T-helper 2 cell treated with Interferon-gamma antibody and Interleukin-4, amounts not matched to agents 5 μg/mL and 100 μg/mL, for 36 hours (primary cell): Measurements from ENCODE around the gene RAPGEF1.
"Not testable (repeated sequence)": the region's sequence is repeated elsewhere in the genome, so short reads cannot be mapped to it uniquely, and the experiment has no call there.

Experiments used
- DNase-seq: peaks from one replicate; pipeline ENCODE4 v3.0.0; 2021; ENCODE audit warnings: low spot score
- H3K27ac Mint-ChIP-seq: one replicate; pipeline ENCODE4 v1.8.0; 2021; ENCODE audit warnings: mild to moderate bottlenecking, mixed read lengths
- H3K27me3 Mint-ChIP-seq: one replicate; pipeline ENCODE4 v1.8.0; 2021; ENCODE audit warnings: low read depth, mixed read lengths
- H3K36me3 Mint-ChIP-seq: one replicate; pipeline ENCODE4 v1.8.0; 2021; ENCODE audit warnings: low read depth, mixed read lengths
- H3K4me1 Mint-ChIP-seq: one replicate; pipeline ENCODE4 v1.8.0; 2021; ENCODE audit warnings: low read depth, mixed read lengths
- H3K4me3 Mint-ChIP-seq: one replicate; pipeline ENCODE4 v1.8.0; 2022; ENCODE audit warnings: mild to moderate bottlenecking, moderate library complexity, mixed read lengths
- H3K9me3 Mint-ChIP-seq: one replicate; pipeline ENCODE4 v1.8.0; 2021; ENCODE audit warnings: mixed read lengths

Gene RAPGEF1

DNA sequence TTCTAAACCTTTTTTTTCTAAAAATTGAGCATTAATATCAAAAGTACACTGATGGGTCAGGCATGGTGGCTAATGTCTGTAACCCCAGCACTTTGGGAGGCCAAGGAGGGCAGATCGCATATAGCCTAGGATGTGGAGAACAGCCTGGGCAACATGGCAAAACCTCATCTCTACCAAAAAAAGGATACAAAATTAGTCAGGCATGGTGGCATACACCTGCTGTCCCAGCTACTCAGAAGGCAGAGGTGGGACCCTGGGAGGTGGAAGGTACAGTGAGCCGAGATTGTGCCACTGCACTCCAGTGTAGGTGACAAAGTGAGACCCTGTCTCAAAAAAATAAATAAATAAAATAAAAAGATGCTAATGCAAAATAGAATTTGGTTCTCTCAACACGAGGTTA is 49.4 kb downstream of the RAPGEF1 start:
- no peaks in the 10 kb centered on the region for H3K9me3 Mint-ChIP-seq
- no peaks in the 10 kb centered on the region for H3K27me3 Mint-ChIP-seq
- H3K4me3 Mint-ChIP-seq = peak overlapping the region; percentile 49
- DNase-seq = no peak
- H3K36me3 Mint-ChIP-seq = peaks cover 24% of the 10 kb centered on the region
- peaks cover 79% of the 10 kb centered on the region for H3K4me1 Mint-ChIP-seq
- H3K27ac Mint-ChIP-seq = peak overlapping the region; percentile 73

DNA sequence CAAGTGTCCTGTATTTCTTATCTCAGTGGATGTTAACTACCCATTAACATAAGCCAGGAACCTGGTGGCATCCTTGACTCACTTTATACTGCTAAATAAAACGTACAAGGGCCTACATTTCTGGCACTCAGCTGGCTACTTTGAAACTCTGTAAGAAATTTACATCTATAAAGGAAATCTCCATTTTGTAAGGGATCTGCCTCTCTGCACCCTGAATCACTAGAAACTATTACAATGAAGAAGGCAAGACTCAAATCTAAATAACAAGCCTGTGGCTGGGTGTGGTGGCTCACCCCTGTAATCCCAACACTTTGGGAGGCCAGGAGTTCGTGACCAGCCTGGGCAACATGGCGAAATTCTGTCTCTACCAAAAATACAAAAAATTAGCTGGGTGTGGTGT is 51.5 kb downstream of the RAPGEF1 start:
- no peak for DNase-seq
- Mint-ChIP-seq H3K27me3 (no peaks in the 10 kb centered on the region), H3K4me1 (peaks cover 63% of the 10 kb centered on the region), H3K9me3 (no peaks in the 10 kb centered on the region), H3K27ac (no peak overlapping the region), H3K4me3 (no peak overlapping the region), H3K36me3 (peaks cover 17% of the 10 kb centered on the region)

DNA sequence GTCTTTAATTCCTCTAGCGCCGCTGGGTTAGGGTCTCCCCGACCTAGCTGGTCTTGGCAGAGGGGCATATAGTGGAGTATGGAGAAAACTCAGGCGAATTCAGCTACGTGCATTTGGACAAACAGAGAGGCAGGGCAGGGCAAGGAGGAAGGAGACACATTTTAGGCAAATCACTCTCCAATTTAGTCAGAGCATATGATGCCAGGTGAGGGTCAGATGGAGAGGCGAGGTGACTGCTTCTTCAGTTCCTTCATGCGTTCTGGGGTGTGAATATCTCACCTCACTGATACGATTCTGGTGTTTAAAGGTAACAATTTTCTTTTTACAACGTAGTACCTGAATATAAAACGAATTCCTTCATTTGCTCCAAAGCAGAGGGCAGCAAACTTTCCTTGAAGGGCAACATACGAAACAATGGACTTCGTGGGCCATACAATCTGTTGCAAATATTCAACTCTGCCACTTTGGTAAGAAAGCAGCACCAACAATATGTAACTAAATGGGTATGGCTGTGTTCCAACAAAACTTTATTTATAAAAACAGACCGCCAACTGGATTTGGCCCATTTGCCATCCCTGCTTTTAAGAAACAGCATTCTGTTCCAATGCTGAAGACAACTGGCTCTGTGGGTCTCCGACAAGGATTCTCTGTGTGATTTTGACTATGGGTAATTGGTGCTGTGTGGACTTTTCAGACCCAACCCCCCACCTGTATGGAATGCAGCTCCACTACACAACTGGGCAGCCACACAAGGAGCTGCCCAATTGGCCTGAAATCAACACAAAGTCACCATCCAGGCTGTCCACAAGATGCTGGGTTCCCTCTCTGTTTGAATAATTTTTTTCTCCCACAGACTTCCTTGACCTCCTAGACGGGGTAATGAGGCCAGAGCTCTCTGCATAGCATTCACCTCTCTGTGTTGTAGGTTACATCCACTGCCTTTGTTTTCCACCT is 53.8 kb downstream of the RAPGEF1 start:
- H3K9me3 Mint-ChIP-seq = no peaks in the 10 kb centered on the region
- peaks cover 15% of the 10 kb centered on the region for H3K36me3 Mint-ChIP-seq
- no peaks in the 10 kb centered on the region for H3K27me3 Mint-ChIP-seq
- H3K4me1 Mint-ChIP-seq = peaks cover 51% of the 10 kb centered on the region
- H3K4me3 Mint-ChIP-seq = no peak overlapping the region
- no peak for DNase-seq
- no peak overlapping the region for H3K27ac Mint-ChIP-seq

DNA sequence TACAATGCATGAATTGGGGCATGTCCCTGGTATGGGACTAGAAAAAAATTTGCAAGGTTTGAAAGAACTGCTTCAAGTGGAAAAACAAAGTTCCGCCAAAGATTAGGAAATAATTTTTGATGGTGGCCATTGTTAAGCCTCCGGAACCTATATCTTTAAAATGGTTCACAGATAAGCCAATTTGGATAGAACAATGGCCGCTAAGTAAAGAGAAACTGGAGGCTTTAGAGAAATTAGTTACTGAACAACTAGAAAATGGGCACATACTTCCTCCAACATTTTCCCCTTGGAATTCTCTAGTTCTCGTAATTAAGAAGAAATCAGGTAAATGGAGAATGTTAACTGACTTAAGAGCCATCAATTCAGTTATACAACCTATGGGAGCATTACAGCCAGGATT is 56.8 kb downstream of the RAPGEF1 start:
- not testable (repeated sequence) for DNase-seq, H3K9me3 Mint-ChIP-seq, H3K4me3 Mint-ChIP-seq, H3K27ac Mint-ChIP-seq, H3K27me3 Mint-ChIP-seq
- peaks cover 18% of the 10 kb centered on the region for H3K36me3 Mint-ChIP-seq
- peaks cover 52% of the 10 kb centered on the region for H3K4me1 Mint-ChIP-seq

- Mint-ChIP-seq H3K4me3 (no peak overlapping the region), H3K9me3 (no peaks in the 10 kb centered on the region), H3K4me1 (peaks cover 53% of the 10 kb centered on the region), H3K36me3 (peaks cover 18% of the 10 kb centered on the region), H3K27ac (no peak overlapping the region), H3K27me3 (no peaks in the 10 kb centered on the region)
- DNase-seq = no peak
These were observed 57.6 kb downstream of the RAPGEF1 start for GRCh38 chr9:131682261-131682660.

DNA sequence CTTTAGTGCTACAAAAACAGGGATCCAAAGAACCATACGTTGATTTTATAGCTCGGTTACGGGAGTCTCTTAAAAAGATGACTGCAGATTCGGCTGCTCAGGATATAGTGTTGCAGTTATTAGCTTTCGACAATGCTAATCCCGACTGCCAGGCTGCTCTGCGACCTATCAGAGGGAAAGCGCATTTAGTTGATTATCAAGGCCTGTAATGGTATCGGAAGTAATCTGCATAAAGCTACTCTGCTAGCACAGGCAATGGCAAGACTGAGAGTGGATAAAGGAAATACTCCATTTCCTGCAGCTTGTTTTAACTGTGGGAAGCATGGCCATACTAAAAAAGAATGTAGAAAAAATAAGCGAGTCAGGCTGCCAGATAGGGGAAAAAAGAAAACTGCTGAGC is 58.0 kb downstream of the RAPGEF1 start:
- not testable (repeated sequence) for H3K27me3 Mint-ChIP-seq, H3K27ac Mint-ChIP-seq, H3K4me3 Mint-ChIP-seq, H3K9me3 Mint-ChIP-seq, DNase-seq
- H3K36me3 Mint-ChIP-seq = peaks cover 19% of the 10 kb centered on the region
- H3K4me1 Mint-ChIP-seq = peaks cover 53% of the 10 kb centered on the region

DNA sequence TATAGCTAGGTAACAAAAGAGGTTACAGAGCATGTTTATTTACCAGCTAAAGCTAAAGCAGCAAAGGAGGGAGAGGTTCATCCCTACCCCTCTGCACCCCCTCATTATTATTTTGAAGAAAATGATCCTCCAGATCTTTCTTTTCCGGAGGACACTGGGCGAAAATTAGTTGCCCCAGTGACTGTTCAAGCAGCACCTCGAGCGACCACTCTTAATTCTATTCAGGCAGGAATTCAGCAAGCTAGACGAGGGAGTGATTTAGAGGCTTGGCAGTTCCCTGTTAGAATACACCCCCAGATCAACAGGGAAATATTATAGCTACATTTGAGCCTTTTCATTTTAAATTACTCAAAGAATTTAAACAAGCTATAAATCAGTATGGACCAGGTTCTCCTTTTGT is 58.8 kb downstream of the RAPGEF1 start:
- not testable (repeated sequence) for DNase-seq, H3K27ac Mint-ChIP-seq, H3K9me3 Mint-ChIP-seq, H3K27me3 Mint-ChIP-seq, H3K4me3 Mint-ChIP-seq
- peaks cover 22% of the 10 kb centered on the region for H3K36me3 Mint-ChIP-seq
- peaks cover 56% of the 10 kb centered on the region for H3K4me1 Mint-ChIP-seq

DNA sequence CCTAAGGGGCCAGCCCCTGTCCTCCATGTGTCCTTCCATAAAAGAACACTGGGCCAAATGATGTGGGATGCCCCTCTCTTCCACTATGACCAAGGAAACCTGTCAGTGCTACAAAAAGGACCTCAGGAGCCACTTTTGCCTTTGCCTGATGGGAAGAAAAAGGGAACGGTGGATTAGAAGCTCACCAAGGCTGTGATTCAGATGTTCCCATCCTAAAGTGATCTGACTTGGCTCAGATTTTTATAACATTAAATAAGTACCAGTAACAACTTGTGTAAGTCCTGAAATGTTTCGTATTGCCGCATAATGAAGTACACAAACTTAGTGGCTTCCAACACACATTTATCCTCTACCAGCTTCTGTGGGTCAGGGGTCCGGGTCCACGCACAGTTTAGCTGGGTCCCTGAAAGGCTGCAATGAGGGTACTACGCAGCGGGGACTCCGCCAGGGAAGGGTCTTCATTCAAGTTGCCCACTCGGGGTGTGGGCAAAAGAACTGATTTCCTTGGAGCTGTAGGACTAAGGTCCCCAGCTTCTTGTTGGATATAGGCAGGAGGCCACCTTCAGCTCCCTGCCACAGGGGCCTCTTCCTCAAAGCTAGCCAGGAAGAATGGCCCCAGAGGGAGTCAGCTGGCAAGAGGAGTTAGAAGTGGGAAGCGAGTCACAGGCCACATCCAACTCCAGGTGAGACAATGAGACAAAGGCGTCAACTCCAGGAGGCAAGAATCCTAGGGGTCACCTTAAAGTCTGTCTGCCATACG is 60.4 kb downstream of the RAPGEF1 start:
- DNase-seq = no peak
- Mint-ChIP-seq H3K27ac (peak overlapping the region; percentile 98), H3K4me1 (peaks cover 70% of the 10 kb centered on the region), H3K9me3 (no peaks in the 10 kb centered on the region), H3K36me3 (peaks cover 19% of the 10 kb centered on the region), H3K27me3 (no peaks in the 10 kb centered on the region), H3K4me3 (no peak overlapping the region)

GRCh38 chr9:131678499-131679111 is 61.3 kb downstream of the RAPGEF1 start:
- H3K36me3 Mint-ChIP-seq = peaks cover 20% of the 10 kb centered on the region
- H3K9me3 Mint-ChIP-seq = no peaks in the 10 kb centered on the region
- H3K27me3 Mint-ChIP-seq = no peaks in the 10 kb centered on the region
- peaks cover 71% of the 10 kb centered on the region for H3K4me1 Mint-ChIP-seq
- peak overlapping the region; percentile 98 for H3K27ac Mint-ChIP-seq
- peak overlapping the region; percentile 80 for H3K4me3 Mint-ChIP-seq
- DNase-seq = peak; percentile 86

DNA sequence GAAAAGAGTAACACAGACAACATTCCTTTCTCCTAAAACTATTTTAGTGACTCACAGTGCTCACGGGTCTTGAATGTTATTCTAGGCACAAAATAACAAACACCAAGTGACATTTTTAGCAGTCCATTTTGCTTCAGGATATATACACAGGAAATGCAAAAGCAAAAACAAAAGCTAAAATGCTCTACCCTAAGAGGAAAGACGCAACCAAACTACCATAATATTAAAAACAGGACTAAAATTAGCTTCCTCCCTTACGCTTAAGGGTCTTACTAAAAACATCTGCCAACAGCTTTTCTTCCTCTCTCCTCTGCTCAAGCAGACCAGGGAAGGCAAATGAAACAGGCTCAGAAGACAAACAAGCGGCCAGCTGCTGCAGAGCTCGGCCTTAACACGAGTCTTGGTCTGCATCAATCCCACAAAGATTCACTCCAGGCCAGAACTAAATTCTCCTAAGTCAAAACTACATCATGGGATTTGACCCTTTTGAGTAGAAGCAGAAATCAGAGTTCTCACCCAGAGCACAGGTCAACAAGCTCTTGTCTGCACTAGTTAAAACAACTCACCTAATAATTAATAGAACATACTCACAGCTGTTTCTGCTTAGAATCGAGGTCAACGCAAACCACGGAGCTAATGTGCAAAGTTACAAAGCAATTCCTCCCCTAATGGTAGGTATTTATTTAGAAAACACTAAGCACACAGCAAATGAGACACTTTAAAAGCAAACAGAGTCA is 62.3 kb downstream of the RAPGEF1 start:
- H3K27me3 Mint-ChIP-seq = no peaks in the 10 kb centered on the region
- H3K4me3 Mint-ChIP-seq = peak overlapping the region; percentile 71
- peaks cover 73% of the 10 kb centered on the region for H3K4me1 Mint-ChIP-seq
- no peak for DNase-seq
- peaks cover 20% of the 10 kb centered on the region for H3K36me3 Mint-ChIP-seq
- no peaks in the 10 kb centered on the region for H3K9me3 Mint-ChIP-seq
- peak overlapping the region; percentile 98 for H3K27ac Mint-ChIP-seq

- DNase-seq = no peak
- Mint-ChIP-seq H3K27ac (peak overlapping the region; percentile 98), H3K9me3 (no peaks in the 10 kb centered on the region), H3K4me1 (peaks cover 73% of the 10 kb centered on the region), H3K36me3 (peaks cover 20% of the 10 kb centered on the region), H3K27me3 (no peaks in the 10 kb centered on the region), H3K4me3 (peak overlapping the region; percentile 71)
These were observed 62.8 kb downstream of the RAPGEF1 start for GRCh38 chr9:131677049-131677443.

GRCh38 chr9:131676431-131676972 is 63.4 kb downstream of the RAPGEF1 start:
- Mint-ChIP-seq H3K36me3 (peaks cover 22% of the 10 kb centered on the region), H3K4me1 (peaks cover 74% of the 10 kb centered on the region), H3K4me3 (peak overlapping the region; percentile 71), H3K9me3 (no peaks in the 10 kb centered on the region), H3K27me3 (no peaks in the 10 kb centered on the region), H3K27ac (peak overlapping the region; percentile 98)
- no peak for DNase-seq

DNA sequence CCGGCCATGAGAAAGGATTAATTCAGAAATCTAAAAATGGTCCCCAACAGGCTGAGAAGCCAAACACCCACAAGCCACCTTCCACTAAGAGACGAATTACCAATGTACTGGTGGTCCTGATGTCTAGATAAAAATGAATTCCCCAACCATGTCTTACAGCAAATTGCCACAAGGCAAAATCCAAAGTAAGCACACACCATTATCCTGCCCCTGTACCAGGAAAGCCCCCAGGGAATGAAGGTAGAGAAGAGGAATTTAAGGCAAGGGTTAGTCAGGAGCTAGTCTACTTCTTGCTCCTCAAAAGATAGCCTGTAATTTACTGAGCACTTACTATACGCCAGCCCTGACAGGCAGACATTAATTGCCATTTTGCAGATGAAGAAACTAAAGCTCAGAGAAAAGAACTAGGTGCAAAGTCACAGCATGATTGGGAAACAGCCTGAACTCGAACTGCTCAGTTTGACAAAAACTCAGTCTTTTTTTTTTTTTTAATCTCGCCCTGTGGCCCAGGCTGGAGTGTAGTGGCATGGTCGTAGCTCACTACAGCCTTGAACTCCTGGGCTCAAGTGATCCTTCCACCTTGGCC is 64.3 kb downstream of the RAPGEF1 start:
- Mint-ChIP-seq H3K4me1 (peaks cover 83% of the 10 kb centered on the region), H3K9me3 (no peaks in the 10 kb centered on the region), H3K27ac (peak overlapping the region; percentile 98), H3K27me3 (no peaks in the 10 kb centered on the region), H3K36me3 (peaks cover 26% of the 10 kb centered on the region), H3K4me3 (peak overlapping the region; percentile 71)
- no peak for DNase-seq
